Keratinocyte (primary cell): ENCODE results near the gene ARID5B.

ENCODE experiments used
- CTCF ChIP-seq, 3 experiments: IDR thresholded peaks in 1 of 3; conservative IDR thresholded peaks in 1 of 3; optimal IDR thresholded peaks in 1 of 3; 2 replicates in 2 of 3; 3 replicates in 1 of 3; pipeline versions ENCODE3 to v1.5.1; 2011; ENCODE audit warnings: low read length in 3 of 3, mild to moderate bottlenecking in 3 of 3, moderate library complexity in 2 of 3, control low read depth in 1 of 3, inconsistent platforms in 1 of 3; ENCODE audit not compliant: insufficient read depth in 2 of 3; ENCODE audit errors: extremely low read depth in 1 of 3
- EZH2 ChIP-seq: IDR thresholded peaks from one replicate; pipeline ENCODE4 v1.6.1; 2012; ENCODE audit warnings: inconsistent platforms, mild to moderate bottlenecking, low read length, moderate library complexity

- TF ChIP-seq EZH2 (no peak), CTCF (optimal IDR thresholded peaks at IDR 0.05 in 1 of 3, IDR thresholded peaks at IDR 0.05 in 1 of 3, conservative IDR thresholded peaks at IDR 0.05 in 1 of 3; ENCODE audit: extremely low read depth in 1 of 3, insufficient read depth in 2 of 3, low read length in 3 of 3) (no peak)
Measured at GRCh38 chr10:62059217-62059920, 157.9 kb downstream of the ARID5B start.
